NCI-H446 treated with DMSO at 0.1 percent for 48 hours (cell line): ENCODE data around the gene CFP.
"Not testable (repeated sequence)": the region's sequence is repeated elsewhere in the genome, so short reads cannot be mapped to it uniquely, and the experiment has no call there.

Experiments used
- DNase-seq: peaks from one replicate; lab custom pipeline; 2025; lab: John Stamatoyannopoulos, UW

The CFP gene

GRCh38 chrX:47603125-47603524, 26.6 kb downstream of the CFP start:
- DNase-seq = not testable (repeated sequence)

GRCh38 chrX:47597222-47597621, 32.5 kb downstream of the CFP start:
- DNase-seq = no peak

- no peak for DNase-seq
These were observed 33.5 kb downstream of the CFP start for GRCh38 chrX:47596256-47596655.

- no peak for DNase-seq
These were observed 33.9 kb downstream of the CFP start for GRCh38 chrX:47595716-47596251.

GRCh38 chrX:47593522-47593921, 36.2 kb downstream of the CFP start:
- no peak for DNase-seq

- DNase-seq = no peak
These were observed 38.7 kb downstream of the CFP start for GRCh38 chrX:47590984-47591383.

GRCh38 chrX:47587906-47588735, 41.6 kb downstream of the CFP start:
- DNase-seq = no peak

- DNase-seq = no peak
These were observed 42.4 kb downstream of the CFP start for GRCh38 chrX:47587091-47587891.

- no peak for DNase-seq
These were observed 43.5 kb downstream of the CFP start for GRCh38 chrX:47586043-47586787.

GRCh38 chrX:47585273-47585672, 44.5 kb downstream of the CFP start:
- DNase-seq = no peak

GRCh38 chrX:47584714-47585113, 45.0 kb downstream of the CFP start:
- DNase-seq = no peak

GRCh38 chrX:47583240-47583861, 46.4 kb downstream of the CFP start:
- no peak for DNase-seq

GRCh38 chrX:47581731-47582647, 47.7 kb downstream of the CFP start, which contains the start of gene TIMP1:
Gene TIMP1 (plus strand): TSS chrX:47582436. CDS start chrX:47583416, 980 bp downstream.
- no peak for DNase-seq

- DNase-seq = no peak
These were observed 50.2 kb downstream of the CFP start for GRCh38 chrX:47579537-47579936.

GRCh38 chrX:47578692-47579091, 51.0 kb downstream of the CFP start:
- DNase-seq = no peak

GRCh38 chrX:47577901-47578300, 51.8 kb downstream of the CFP start:
- DNase-seq = no peak

- DNase-seq = no peak
These were observed 52.3 kb downstream of the CFP start for GRCh38 chrX:47577424-47577823.

- DNase-seq = no peak
These were observed 53.5 kb downstream of the CFP start for GRCh38 chrX:47576021-47576898.

GRCh38 chrX:47574547-47575301, 55.0 kb downstream of the CFP start:
- no peak for DNase-seq
